ENCODE measurements around the gene FAR2.

GRCh38 chr12:29102741-29103140 is 46.3 kb upstream of the FAR2 start:
- TF ChIP-seq, protein P1, sequence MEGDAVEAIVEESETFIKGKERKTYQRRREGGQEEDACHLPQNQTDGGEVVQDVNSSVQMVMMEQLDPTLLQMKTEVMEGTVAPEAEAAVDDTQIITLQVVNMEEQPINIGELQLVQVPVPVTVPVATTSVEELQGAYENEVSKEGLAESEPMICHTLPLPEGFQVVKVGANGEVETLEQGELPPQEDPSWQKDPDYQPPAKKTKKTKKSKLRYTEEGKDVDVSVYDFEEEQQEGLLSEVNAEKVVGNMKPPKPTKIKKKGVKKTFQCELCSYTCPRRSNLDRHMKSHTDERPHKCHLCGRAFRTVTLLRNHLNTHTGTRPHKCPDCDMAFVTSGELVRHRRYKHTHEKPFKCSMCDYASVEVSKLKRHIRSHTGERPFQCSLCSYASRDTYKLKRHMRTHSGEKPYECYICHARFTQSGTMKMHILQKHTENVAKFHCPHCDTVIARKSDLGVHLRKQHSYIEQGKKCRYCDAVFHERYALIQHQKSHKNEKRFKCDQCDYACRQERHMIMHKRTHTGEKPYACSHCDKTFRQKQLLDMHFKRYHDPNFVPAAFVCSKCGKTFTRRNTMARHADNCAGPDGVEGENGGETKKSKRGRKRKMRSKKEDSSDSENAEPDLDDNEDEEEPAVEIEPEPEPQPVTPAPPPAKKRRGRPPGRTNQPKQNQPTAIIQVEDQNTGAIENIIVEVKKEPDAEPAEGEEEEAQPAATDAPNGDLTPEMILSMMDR (conservative IDR thresholded peaks at IDR 0.05; ENCODE audit: low read depth, low read length): no peak
- no peak for TF ChIP-seq EZH2 (IDR thresholded peaks at IDR 0.05; ENCODE audit: borderline replicate concordance, low read depth, low read length, poor library complexity, severe bottlenecking)
